ENCODE data around the gene RCSD1.

DNA sequence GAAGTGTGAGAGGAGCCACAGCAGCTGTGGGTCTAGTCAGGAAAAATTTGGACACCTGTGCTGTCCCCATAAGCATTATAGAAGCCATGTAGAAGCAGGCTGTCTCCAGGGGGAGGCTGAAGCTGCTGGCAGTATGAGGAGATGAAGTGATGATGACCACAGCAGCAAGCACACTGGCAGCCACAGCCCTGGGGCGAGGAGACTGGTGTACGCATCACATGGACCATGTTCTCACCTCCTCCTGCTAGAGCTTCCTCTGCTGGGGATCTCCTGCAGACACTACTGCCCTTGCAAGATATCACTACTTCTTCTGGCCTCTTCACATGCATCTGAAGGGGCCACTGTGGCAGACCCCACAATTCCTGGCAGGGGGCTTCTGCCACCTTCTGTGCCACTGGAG is 42.7 kb upstream of the RCSD1 start:
- TF ChIP-seq, protein P1, sequence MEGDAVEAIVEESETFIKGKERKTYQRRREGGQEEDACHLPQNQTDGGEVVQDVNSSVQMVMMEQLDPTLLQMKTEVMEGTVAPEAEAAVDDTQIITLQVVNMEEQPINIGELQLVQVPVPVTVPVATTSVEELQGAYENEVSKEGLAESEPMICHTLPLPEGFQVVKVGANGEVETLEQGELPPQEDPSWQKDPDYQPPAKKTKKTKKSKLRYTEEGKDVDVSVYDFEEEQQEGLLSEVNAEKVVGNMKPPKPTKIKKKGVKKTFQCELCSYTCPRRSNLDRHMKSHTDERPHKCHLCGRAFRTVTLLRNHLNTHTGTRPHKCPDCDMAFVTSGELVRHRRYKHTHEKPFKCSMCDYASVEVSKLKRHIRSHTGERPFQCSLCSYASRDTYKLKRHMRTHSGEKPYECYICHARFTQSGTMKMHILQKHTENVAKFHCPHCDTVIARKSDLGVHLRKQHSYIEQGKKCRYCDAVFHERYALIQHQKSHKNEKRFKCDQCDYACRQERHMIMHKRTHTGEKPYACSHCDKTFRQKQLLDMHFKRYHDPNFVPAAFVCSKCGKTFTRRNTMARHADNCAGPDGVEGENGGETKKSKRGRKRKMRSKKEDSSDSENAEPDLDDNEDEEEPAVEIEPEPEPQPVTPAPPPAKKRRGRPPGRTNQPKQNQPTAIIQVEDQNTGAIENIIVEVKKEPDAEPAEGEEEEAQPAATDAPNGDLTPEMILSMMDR (IDR thresholded peaks at IDR 0.05; ENCODE audit: low read depth, low read length, poor library complexity, severe bottlenecking), result no peak
- no peak for TF ChIP-seq EZH2phosphoT487 (IDR thresholded peaks at IDR 0.05; ENCODE audit: borderline replicate concordance, low read length)

All from DOHH2 (cell line).